ENCODE data around the gene DCLRE1A.

GRCh38 chr10:113842171-113842570 is 11.7 kb downstream of the DCLRE1A start:
- TF ChIP-seq CTCF (IDR thresholded peaks at IDR 0.05) (no peak), EZH2 (IDR thresholded peaks at IDR 0.05; ENCODE audit: borderline replicate concordance, insufficient read depth, low read depth, low read length, poor library complexity, severe bottlenecking) (no peak)

Measured in B cell (primary cell).